Psoas muscle (tissue), 8 donors: ENCODE results near the gene LCOR. TPM values are rescaled to one million over a fixed set of nuclear protein-coding genes. Genes with fewer than 3 reads are reported as not detected.
A peak's percentile ranks its signal among the peaks of the same experiment; 100 is the strongest.

Experiments used
- ATAC-seq, 4 donors: fragments of 200-7000 bp; cut with Tn5 transposase; one replicate each; pipeline ENCODE4 v1.9.1; 2020; ENCODE audit warnings: moderate library complexity in 3 of 4, mild to moderate bottlenecking in 2 of 4
- DNase-seq, 2 donors: peaks; one replicate each; pipeline ENCODE4 v3.0.0-alpha.2; 2020
- H3K27ac ChIP-seq: fragments of 200-600 bp; one replicate; pipeline ENCODE4 v1.8.0; 2022
- H3K27me3 ChIP-seq, 3 donors: fragments of 200-600 bp in 1 of 3; one replicate each; pipeline versions ENCODE4 v1.6.1 to v1.8.0; 2013 to 2022; ENCODE audit warnings: low read length in 2 of 3, mild to moderate bottlenecking in 2 of 3, moderate library complexity in 1 of 3; ENCODE audit not compliant: insufficient read depth in 3 of 3
- H3K36me3 ChIP-seq, 2 donors: fragments of 200-600 bp in 1 of 2; one replicate each; pipeline versions ENCODE4 v1.6.1 to v1.8.0; 2013 to 2022; ENCODE audit warnings: low read depth in 1 of 2, mild to moderate bottlenecking in 1 of 2, moderate library complexity in 1 of 2; ENCODE audit not compliant: insufficient read depth in 1 of 2
- H3K4me1 ChIP-seq: fragments of 200-600 bp; one replicate; pipeline ENCODE4 v1.8.0; 2022
- H3K4me3 ChIP-seq: fragments of 200-600 bp; one replicate; pipeline ENCODE4 v1.8.0; 2022; ENCODE audit warnings: mild to moderate bottlenecking
- H3K9me3 ChIP-seq: fragments of 200-600 bp; one replicate; pipeline ENCODE4 v1.8.0; 2022
- CTCF ChIP-seq: fragments of 200-600 bp; IDR thresholded peaks from one replicate; pipeline ENCODE4 v1.8.0; 2022; ENCODE audit warnings: antibody characterized with exemption
- WGBS, 3 donors: extraction: QIAGEN DNeasy Blood & Tissue Kit; methylation state at CpG; one replicate each; pipeline versions ENCODE4 v1.1.6 to v1.1.7; 2013; 5-methylcytosine and 5-hydroxymethylcytosine counted together
- intact Hi-C, 2 donors: fragments of 100-400 bp; cut with DNase I; formaldehyde crosslinking; loops; one replicate each; pipeline versions ENCODE4 v1.11.0 to v1.14.2; 2022
- polyA plus RNA-seq, 3 donors: library from polyadenylated mRNA; stranded (reverse); fragments of 200-250 nt; gene quantifications; one replicate each; pipeline ENCODE4 v1.2.3, GENCODE V29; 2013
- total RNA-seq, 4 donors: library from RNA; stranded (reverse); fragmentation: NEBNext Ultra II Directional in 2 of 4; extraction: Animal tissue kit (Norgen Biotek cat#: 25700) in 2 of 4; gene quantifications; one replicate each; pipeline versions ENCODE4 v1.2.1 to v1.2.4, GENCODE V29; 2021 to 2023
- donor health status: healthy with polysubstance abuse.
- donor health status: DM: no; HTN: no; CAD: no; lungs with moderate emphysema.
- donor health status: Bipolar disorder and iron deficiency.
- donor health status: healthy.
- donor health status: DM: yes; HTN: yes; CAD: no.
- donor health status: DM: no; HTN: no; CAD: no.
- donor health status: DM: no; HTN: no; CAD: no.
- donor health status: DM: yes; HTN: yes; CAD: no.

LCOR gene
- total and polyA plus RNA-seq, 7 donors, result 1.7 to 30.4 (median 13.6) TPM

- H3K4me3 ChIP-seq, result peak overlapping the region; percentile 87
- DNase-seq (peak in 1 of 2 donors; percentile 24), ATAC-seq (no peak)
- H3K27me3 ChIP-seq, result no peaks in the 10 kb centered on the region
- H3K9me3 ChIP-seq, result no peaks in the 10 kb centered on the region
- H3K36me3 ChIP-seq, result no peaks in the 10 kb centered on the region
- H3K4me1 ChIP-seq, result peaks cover 14% of the 10 kb centered on the region
- intact Hi-C loops, result loop anchor here (2.0 to 10.0 kb wide), 7 partner anchors 63 to 436 kb away; no protein-coding TSS in a partner anchor
- peak; percentile 76 for TF ChIP-seq CTCF
- H3K27ac ChIP-seq, result peak overlapping the region; percentile 94
- 48 to 56% (median 52%) methylated on average over 17 of the region's 17 CpGs for WGBS, 3 donors
These were observed 1.4 kb upstream of the LCOR start for GRCh38 chr10:96830511-96831199.

- peaks cover 21% of the 10 kb centered on the region for H3K4me1 ChIP-seq
- WGBS, 3 donors, result 21 to 27% (median 23%) methylated on average over 14 of the region's 14 CpGs
- no peaks in the 10 kb centered on the region for H3K27me3 ChIP-seq
- H3K36me3 ChIP-seq, result no peaks in the 10 kb centered on the region
- no peak for ATAC-seq
- DNase-seq, result no peak
- no peak for TF ChIP-seq CTCF
- peak overlapping the region; percentile 87 for H3K4me3 ChIP-seq
- H3K27ac ChIP-seq, result peak overlapping the region; percentile 94
- no peaks in the 10 kb centered on the region for H3K9me3 ChIP-seq
- intact Hi-C loops, result loop anchor here (2.0 to 10.0 kb wide), 7 partner anchors 64 to 437 kb away; no protein-coding TSS in a partner anchor
These were observed 765 bp upstream of the LCOR start for GRCh38 chr10:96831200-96831866.

- H3K9me3 ChIP-seq, result no peaks in the 10 kb centered on the region
- ATAC-seq, result peak; percentile 79 to 80 (median 79)
- TF ChIP-seq CTCF, result no peak
- DNase-seq, result peak; percentile 88 to 94
- peaks cover 35% of the 10 kb centered on the region for H3K4me1 ChIP-seq
- peak overlapping the region; percentile 87 for H3K4me3 ChIP-seq
- no peaks in the 10 kb centered on the region for H3K36me3 ChIP-seq
- intact Hi-C loops, result loop anchor here (2.0 to 10.0 kb wide), 6 partner anchors 65 to 438 kb away; partner anchors contain the start of gene TM9SF3 (in 1 of the 2)
- no peaks in the 10 kb centered on the region for H3K27me3 ChIP-seq
- WGBS, 3 donors, result 0 to 1% (median 1%) methylated on average over 41 to 71 of the region's 72 CpGs
- peak overlapping the region; percentile 94 for H3K27ac ChIP-seq
These were observed 672 bp downstream of the LCOR start for GRCh38 chr10:96832721-96833219.

GRCh38 chr10:96833220-96834001 lies 1.3 kb downstream of the LCOR start:
- no peak for TF ChIP-seq CTCF
- peak overlapping the region; percentile 94 for H3K27ac ChIP-seq

More at GRCh38 chr10:96833220-96834001, 1.3 kb downstream of the LCOR start:
- H3K36me3 ChIP-seq, result no peaks in the 10 kb centered on the region
- DNase-seq (peak in 1 of 2 donors; percentile 33), ATAC-seq (peak; percentile 7 to 20 (median 9))
- no peaks in the 10 kb centered on the region for H3K27me3 ChIP-seq
- peaks cover 39% of the 10 kb centered on the region for H3K4me1 ChIP-seq
- 1 to 2% (median 1%) methylated on average over 38 to 46 of the region's 46 CpGs for WGBS, 3 donors
- H3K9me3 ChIP-seq, result no peaks in the 10 kb centered on the region
- intact Hi-C loops, result loop anchor here (2.0 to 10.0 kb wide), 6 partner anchors 66 to 439 kb away; partner anchors contain the start of gene TM9SF3 (in 1 of the 2)
- peak overlapping the region; percentile 87 for H3K4me3 ChIP-seq
